HepG2 (cell line): Measurements from ENCODE around the gene EEF1AKMT1.
"Not testable (repeated sequence)": the region's sequence is repeated elsewhere in the genome, so short reads cannot be mapped to it uniquely, and the experiment has no call there.

ENCODE experiments used
- CTCF ChIP-seq: sonication (generic); formaldehyde crosslinking; IDR thresholded peaks from 2 replicates; pipeline ENCODE4 v1.5.0; 2020; ENCODE audit warnings: mild to moderate bottlenecking, missing genetic modification reagents, moderate library complexity
- EZH2 ChIP-seq: conservative IDR thresholded peaks from 2 replicates; pipeline ENCODE4 v1.6.1; 2012; ENCODE audit warnings: mild to moderate bottlenecking, low read depth, low read length, moderate library complexity
- HOMEZ ChIP-seq: IDR thresholded peaks from 2 replicates; pipeline ENCODE4 v1.6.1; 2016; ENCODE audit warnings: low read depth
- MAX ChIP-seq: IDR thresholded peaks from 2 replicates; pipeline ENCODE4 v1.6.1; 2012; ENCODE audit warnings: inconsistent platforms
- MLX ChIP-seq: IDR thresholded peaks from 2 replicates; pipeline ENCODE4 v1.6.1; 2016
- NR1H2 ChIP-seq: sonication (generic); formaldehyde crosslinking; IDR thresholded peaks from 2 replicates; pipeline ENCODE4 v1.8.1; 2022; ENCODE audit warnings: low read depth, missing genetic modification reagents, borderline replicate concordance
- POLR2A ChIP-seq, 2 experiments: IDR thresholded peaks; 2 replicates each; pipeline ENCODE4 v1.6.1; 2011; ENCODE audit warnings: low read depth in 2 of 2, low read length in 2 of 2, mild to moderate bottlenecking in 1 of 2, moderate library complexity in 1 of 2; ENCODE audit not compliant: insufficient read depth in 1 of 2
- RFX5 ChIP-seq: IDR thresholded peaks from 2 replicates; pipeline ENCODE4 v1.6.1; 2011; ENCODE audit warnings: low read depth, low read length, improper control_type of control experiment
- ZBED4 ChIP-seq: sonication (generic); formaldehyde crosslinking; IDR thresholded peaks from 2 replicates; pipeline ENCODE4 v1.4.0; 2020; ENCODE audit warnings: missing genetic modification reagents, borderline replicate concordance
- ZBTB20 ChIP-seq: sonication (generic); formaldehyde crosslinking; IDR thresholded peaks from 2 replicates; pipeline ENCODE4 v1.8.1; 2023; ENCODE audit warnings: missing genetic modification reagents, low read depth, mild to moderate bottlenecking, borderline replicate concordance
- ZNF652 ChIP-seq: IDR thresholded peaks from 2 replicates; pipeline ENCODE4 v1.6.1; 2016; ENCODE audit warnings: low read depth, borderline replicate concordance

GRCh38 chr13:20743830-20744404 lies 29.8 kb downstream of the EEF1AKMT1 start:
- not testable (repeated sequence) for TF ChIP-seq EZH2; ZNF652 (CRISPR knock-in tag); NR1H2 (CRISPR knock-in tag); MLX (CRISPR knock-in tag); POLR2A (IDR thresholded peaks at IDR 0.05; ENCODE audit: insufficient read depth in 1 of 2, low read depth in 2 of 2, low read length in 2 of 2); CTCF (CRISPR knock-in tag); RFX5; HOMEZ (CRISPR knock-in tag); MAX; ZBED4 (CRISPR knock-in tag); ZBTB20 (CRISPR knock-in tag)
